ENCODE results near the gene GATD1. TPM values are rescaled to one million over a fixed set of nuclear protein-coding genes. Genes with fewer than 3 reads are reported as not detected.

Gene GATD1
- total and polyA plus RNA-seq, 4 donors = 22.1 to 63.1 (median 39.1) TPM

DNA sequence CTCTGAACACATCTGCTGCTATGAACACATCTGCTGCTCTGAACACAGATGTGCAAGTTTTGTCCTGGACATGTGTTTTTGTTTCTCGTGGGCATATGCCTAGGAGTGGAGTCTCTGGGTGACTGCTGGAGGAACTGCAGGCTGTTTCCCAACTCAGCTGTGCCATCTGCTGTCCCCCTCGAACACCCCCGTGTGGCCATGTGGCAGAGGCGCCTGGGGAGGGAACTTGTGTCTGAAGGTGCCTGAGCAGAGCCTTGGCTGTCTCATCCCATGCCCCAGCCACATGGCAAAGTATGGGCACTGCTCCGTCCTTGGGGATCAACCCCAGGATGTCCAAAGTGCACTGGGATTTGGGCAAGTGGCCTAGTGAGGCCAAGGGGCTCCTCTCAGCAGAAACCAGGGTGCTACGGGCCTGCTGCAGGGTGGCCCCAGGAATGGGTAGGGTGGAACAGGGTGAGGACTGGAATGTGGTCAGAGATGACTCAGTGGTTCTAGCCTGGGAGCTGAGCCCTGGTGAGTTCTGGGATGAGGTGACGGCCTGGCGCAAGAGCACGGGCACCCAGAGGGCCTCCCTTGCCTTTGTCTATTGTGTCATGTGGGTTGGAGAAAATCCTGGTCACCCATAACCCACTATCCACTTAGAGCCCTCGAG is 14.7 kb downstream of the GATD1 start:
- no peak for DNase-seq
- Histone ChIP-seq H3K36me3 (ENCODE audit: control insufficient read depth in 4 of 4, insufficient read depth in 4 of 4, low read length in 4 of 4) (peaks cover 21 to 65% (median 43%) of the 10 kb centered on the region in 4 donors), H3K4me3 (no peak overlapping the region), H3K9ac (ENCODE audit: insufficient read depth in 1 of 2, low read length in 2 of 2) (no peak overlapping the region), H3K9me3 (ENCODE audit: control insufficient read depth in 4 of 4, insufficient read depth in 3 of 4, low read length in 3 of 4) (no peaks in the 10 kb centered on the region), H3K4me1 (ENCODE audit: control insufficient read depth in 5 of 5, insufficient read depth in 5 of 5, low read length in 5 of 5) (no peaks in the 10 kb centered on the region), H3K27me3 (ENCODE audit: control insufficient read depth in 3 of 3, insufficient read depth in 3 of 3, low read length in 2 of 3) (no peaks in the 10 kb centered on the region), H3K27ac (ENCODE audit: low read depth in 1 of 2, low read length in 1 of 2) (peak overlapping the region in 1 of 2 donors; percentile 50)
- TF ChIP-seq, protein P1, sequence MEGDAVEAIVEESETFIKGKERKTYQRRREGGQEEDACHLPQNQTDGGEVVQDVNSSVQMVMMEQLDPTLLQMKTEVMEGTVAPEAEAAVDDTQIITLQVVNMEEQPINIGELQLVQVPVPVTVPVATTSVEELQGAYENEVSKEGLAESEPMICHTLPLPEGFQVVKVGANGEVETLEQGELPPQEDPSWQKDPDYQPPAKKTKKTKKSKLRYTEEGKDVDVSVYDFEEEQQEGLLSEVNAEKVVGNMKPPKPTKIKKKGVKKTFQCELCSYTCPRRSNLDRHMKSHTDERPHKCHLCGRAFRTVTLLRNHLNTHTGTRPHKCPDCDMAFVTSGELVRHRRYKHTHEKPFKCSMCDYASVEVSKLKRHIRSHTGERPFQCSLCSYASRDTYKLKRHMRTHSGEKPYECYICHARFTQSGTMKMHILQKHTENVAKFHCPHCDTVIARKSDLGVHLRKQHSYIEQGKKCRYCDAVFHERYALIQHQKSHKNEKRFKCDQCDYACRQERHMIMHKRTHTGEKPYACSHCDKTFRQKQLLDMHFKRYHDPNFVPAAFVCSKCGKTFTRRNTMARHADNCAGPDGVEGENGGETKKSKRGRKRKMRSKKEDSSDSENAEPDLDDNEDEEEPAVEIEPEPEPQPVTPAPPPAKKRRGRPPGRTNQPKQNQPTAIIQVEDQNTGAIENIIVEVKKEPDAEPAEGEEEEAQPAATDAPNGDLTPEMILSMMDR (IDR thresholded peaks at IDR 0.05; ENCODE audit: control extremely low read depth, extremely low read depth) = no peak
- 49 to 51% methylated on average over 10 of the region's 10 CpGs for WGBS, 2 donors
- ATAC-seq (ENCODE audit: insufficient read depth, low FRiP score) = peak; percentile 64

DNA sequence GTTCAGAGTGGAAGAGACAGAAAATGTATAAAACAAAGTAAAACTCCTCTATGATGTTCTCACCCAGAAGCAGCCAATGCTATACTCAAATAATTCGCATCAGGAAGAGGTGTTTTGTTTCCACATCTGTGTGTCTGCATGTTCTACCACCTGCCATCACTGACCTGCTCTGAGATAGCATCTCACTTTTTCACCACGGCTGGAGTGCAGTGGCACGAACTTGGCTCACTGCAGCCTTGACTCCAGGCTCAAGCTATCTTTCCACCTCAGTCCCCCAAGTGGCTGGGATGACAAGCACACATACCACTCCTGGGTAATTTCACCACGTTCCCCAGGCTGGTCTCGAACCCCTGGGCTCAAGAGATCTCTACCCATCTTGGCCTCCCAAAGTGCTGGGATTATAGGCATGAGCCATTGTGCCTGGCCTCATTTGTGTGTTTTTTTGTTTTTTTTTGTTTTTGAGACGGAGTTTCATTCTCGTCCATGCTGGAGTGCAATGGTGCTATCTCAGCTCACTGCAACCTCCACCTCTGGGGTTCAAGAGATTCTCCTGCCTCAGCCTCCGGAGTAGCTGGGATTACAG is 15.7 kb downstream of the GATD1 start:
- H3K27me3 ChIP-seq (ENCODE audit: control insufficient read depth in 3 of 3, insufficient read depth in 3 of 3, low read length in 2 of 3) = no peaks in the 10 kb centered on the region
- WGBS, 2 donors = 93 to 94% methylated on average over 8 of the region's 8 CpGs
- H3K36me3 ChIP-seq (ENCODE audit: control insufficient read depth in 4 of 4, insufficient read depth in 4 of 4, low read length in 4 of 4) = peaks cover 21 to 66% (median 44%) of the 10 kb centered on the region in 4 donors

DNA sequence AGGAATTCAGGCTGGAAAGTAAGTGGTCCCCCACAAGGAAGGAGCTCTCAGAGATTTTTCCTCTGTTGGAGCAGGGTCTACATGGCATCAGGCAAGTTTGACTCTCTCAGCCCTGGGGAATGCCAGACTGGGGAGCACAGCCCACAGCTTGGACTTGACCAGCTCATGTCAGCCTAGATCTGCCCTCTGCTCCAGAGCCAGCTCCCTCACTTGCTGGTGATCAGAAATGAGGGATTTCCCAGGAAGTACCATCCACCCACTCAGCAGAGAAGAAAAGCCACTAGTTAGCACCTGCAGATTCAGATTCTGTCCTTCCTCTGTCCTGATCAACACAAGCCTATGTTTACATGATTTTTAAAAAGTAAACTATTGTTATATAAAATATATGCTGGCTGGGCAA is 17.1 kb downstream of the GATD1 start:
- TF ChIP-seq, protein P1 (IDR thresholded peaks at IDR 0.05; ENCODE audit: control extremely low read depth, extremely low read depth) = no peak
- no peak overlapping the region for H3K9ac ChIP-seq (ENCODE audit: insufficient read depth in 1 of 2, low read length in 2 of 2)
- H3K4me1 ChIP-seq (ENCODE audit: control insufficient read depth in 5 of 5, insufficient read depth in 5 of 5, low read length in 5 of 5) = no peaks in the 10 kb centered on the region
- H3K9me3 ChIP-seq (ENCODE audit: control insufficient read depth in 4 of 4, insufficient read depth in 3 of 4, low read length in 3 of 4) = no peaks in the 10 kb centered on the region
- no peaks in the 10 kb centered on the region for H3K27me3 ChIP-seq (ENCODE audit: control insufficient read depth in 3 of 3, insufficient read depth in 3 of 3, low read length in 2 of 3)
- H3K4me3 ChIP-seq = no peak overlapping the region
- DNase-seq (no peak), ATAC-seq (ENCODE audit: insufficient read depth, low FRiP score) (no peak)
- no peak overlapping the region for H3K27ac ChIP-seq (ENCODE audit: low read depth in 1 of 2, low read length in 1 of 2)
- peaks cover 24 to 63% (median 50%) of the 10 kb centered on the region in 4 donors for H3K36me3 ChIP-seq (ENCODE audit: control insufficient read depth in 4 of 4, insufficient read depth in 4 of 4, low read length in 4 of 4)

More for the DNA sequence above, 15.7 kb downstream of the GATD1 start:
- ATAC-seq (ENCODE audit: insufficient read depth, low FRiP score) = no peak
- Histone ChIP-seq H3K4me1 (ENCODE audit: control insufficient read depth in 5 of 5, insufficient read depth in 5 of 5, low read length in 5 of 5) (no peaks in the 10 kb centered on the region), H3K27ac (ENCODE audit: low read depth in 1 of 2, low read length in 1 of 2) (no peak overlapping the region), H3K9me3 (ENCODE audit: control insufficient read depth in 4 of 4, insufficient read depth in 3 of 4, low read length in 3 of 4) (no peaks in the 10 kb centered on the region), H3K9ac (ENCODE audit: insufficient read depth in 1 of 2, low read length in 2 of 2) (no peak overlapping the region), H3K4me3 (no peak overlapping the region)
- TF ChIP-seq, protein P1 (IDR thresholded peaks at IDR 0.05; ENCODE audit: control extremely low read depth, extremely low read depth) = no peak
- DNase-seq = no peak

Data from lung (tissue), 12 donors.